Suprapubic skin (tissue), 3 donors: ENCODE data around the gene AFF2.

Source experiments
- POLR2AphosphoS5 ChIP-seq, 3 donors: sonication (generic); formaldehyde crosslinking; IDR thresholded peaks; one replicate each; pipeline ENCODE4 v1.6.1; 2017; ENCODE audit warnings: antibody characterized with exemption in 3 of 3
- TF ChIP-seq, protein P1 (sequence below), 2 donors: fragments of 200-600 bp in 1 of 2; fragments of 450-650 bp in 1 of 2; sonication (generic) in 1 of 2; IDR thresholded peaks; one replicate each; pipeline ENCODE4 v1.5.1; 2016 to 2019; ENCODE audit warnings: antibody characterized with exemption in 2 of 2, mild to moderate bottlenecking in 1 of 2, moderate library complexity in 1 of 2

DNA sequence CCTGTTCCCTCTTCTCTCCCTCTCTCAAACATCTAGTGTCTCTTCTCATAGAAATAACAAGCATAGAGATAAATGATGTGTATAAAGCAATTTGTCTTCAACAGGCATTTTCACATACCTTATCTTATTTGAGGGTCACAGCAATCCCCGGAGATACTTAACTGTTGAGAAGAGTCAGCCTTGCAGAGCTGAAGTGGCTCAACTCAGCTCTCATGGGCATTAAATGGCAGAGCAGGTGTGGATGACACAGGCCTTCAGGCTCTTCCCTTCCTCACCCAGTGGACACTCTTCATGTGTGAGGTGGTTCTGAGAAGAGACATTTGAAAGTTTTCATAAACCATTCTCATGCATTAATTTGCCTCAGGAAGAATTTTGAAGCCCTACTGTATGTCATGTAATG, 134.2 kb downstream of the AFF2 start:
- TF ChIP-seq, protein P1, sequence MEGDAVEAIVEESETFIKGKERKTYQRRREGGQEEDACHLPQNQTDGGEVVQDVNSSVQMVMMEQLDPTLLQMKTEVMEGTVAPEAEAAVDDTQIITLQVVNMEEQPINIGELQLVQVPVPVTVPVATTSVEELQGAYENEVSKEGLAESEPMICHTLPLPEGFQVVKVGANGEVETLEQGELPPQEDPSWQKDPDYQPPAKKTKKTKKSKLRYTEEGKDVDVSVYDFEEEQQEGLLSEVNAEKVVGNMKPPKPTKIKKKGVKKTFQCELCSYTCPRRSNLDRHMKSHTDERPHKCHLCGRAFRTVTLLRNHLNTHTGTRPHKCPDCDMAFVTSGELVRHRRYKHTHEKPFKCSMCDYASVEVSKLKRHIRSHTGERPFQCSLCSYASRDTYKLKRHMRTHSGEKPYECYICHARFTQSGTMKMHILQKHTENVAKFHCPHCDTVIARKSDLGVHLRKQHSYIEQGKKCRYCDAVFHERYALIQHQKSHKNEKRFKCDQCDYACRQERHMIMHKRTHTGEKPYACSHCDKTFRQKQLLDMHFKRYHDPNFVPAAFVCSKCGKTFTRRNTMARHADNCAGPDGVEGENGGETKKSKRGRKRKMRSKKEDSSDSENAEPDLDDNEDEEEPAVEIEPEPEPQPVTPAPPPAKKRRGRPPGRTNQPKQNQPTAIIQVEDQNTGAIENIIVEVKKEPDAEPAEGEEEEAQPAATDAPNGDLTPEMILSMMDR (IDR thresholded peaks at IDR 0.05), result no peak
- TF ChIP-seq POLR2AphosphoS5 (IDR thresholded peaks at IDR 0.05), result no peak
